ENCODE measurements around the gene CCDC87.

- TF ChIP-seq CTCF (IDR thresholded peaks at IDR 0.05) (no peak), REST (IDR thresholded peaks at IDR 0.05; ENCODE audit: insufficient read depth in 1 of 2, low read depth in 2 of 2, low read length in 1 of 2) (no peak), POLR2AphosphoS5 (IDR thresholded peaks at IDR 0.05; ENCODE audit: low read depth, low read length) (no peak)
Observed at GRCh38 chr11:66603072-66603471, 10.2 kb upstream of the CCDC87 start.

All from Panc1 (cell line).